Psoas muscle (tissue), 8 donors: ENCODE data around the gene MAGEC1. TPM values are rescaled to one million over a fixed set of nuclear protein-coding genes. Genes with fewer than 3 reads are reported as not detected.

ENCODE experiments used
- ATAC-seq, 4 donors: fragments of 200-7000 bp; cut with Tn5 transposase; one replicate each; pipeline ENCODE4 v1.9.1; 2020; ENCODE audit warnings: moderate library complexity in 3 of 4, mild to moderate bottlenecking in 2 of 4
- DNase-seq, 2 donors: peaks; one replicate each; pipeline ENCODE4 v3.0.0-alpha.2; 2020
- H3K27ac ChIP-seq: fragments of 200-600 bp; one replicate; pipeline ENCODE4 v1.8.0; 2022
- H3K27me3 ChIP-seq, 3 donors: fragments of 200-600 bp in 1 of 3; one replicate each; pipeline versions ENCODE4 v1.6.1 to v1.8.0; 2013 to 2022; ENCODE audit warnings: low read length in 2 of 3, mild to moderate bottlenecking in 2 of 3, moderate library complexity in 1 of 3; ENCODE audit not compliant: insufficient read depth in 3 of 3
- H3K36me3 ChIP-seq, 2 donors: fragments of 200-600 bp in 1 of 2; one replicate each; pipeline versions ENCODE4 v1.6.1 to v1.8.0; 2013 to 2022; ENCODE audit warnings: low read depth in 1 of 2, mild to moderate bottlenecking in 1 of 2, moderate library complexity in 1 of 2; ENCODE audit not compliant: insufficient read depth in 1 of 2
- H3K4me1 ChIP-seq: fragments of 200-600 bp; one replicate; pipeline ENCODE4 v1.8.0; 2022
- H3K4me3 ChIP-seq: fragments of 200-600 bp; one replicate; pipeline ENCODE4 v1.8.0; 2022; ENCODE audit warnings: mild to moderate bottlenecking
- H3K9me3 ChIP-seq: fragments of 200-600 bp; one replicate; pipeline ENCODE4 v1.8.0; 2022
- WGBS, 3 donors: extraction: QIAGEN DNeasy Blood & Tissue Kit; methylation state at CpG; one replicate each; pipeline versions ENCODE4 v1.1.6 to v1.1.7; 2013; 5-methylcytosine and 5-hydroxymethylcytosine counted together
- intact Hi-C, 2 donors: fragments of 100-400 bp; cut with DNase I; formaldehyde crosslinking; loops; one replicate each; pipeline versions ENCODE4 v1.11.0 to v1.14.2; 2022
- polyA plus RNA-seq, 3 donors: library from polyadenylated mRNA; stranded (reverse); fragments of 200-250 nt; gene quantifications; one replicate each; pipeline ENCODE4 v1.2.3, GENCODE V29; 2013
- total RNA-seq, 4 donors: library from RNA; stranded (reverse); fragmentation: NEBNext Ultra II Directional in 2 of 4; extraction: Animal tissue kit (Norgen Biotek cat#: 25700) in 2 of 4; gene quantifications; one replicate each; pipeline versions ENCODE4 v1.2.1 to v1.2.4, GENCODE V29; 2021 to 2023
- TF ChIP-seq, protein P1 (sequence below): fragments of 200-600 bp; IDR thresholded peaks from one replicate; pipeline ENCODE4 v1.8.0; 2022; ENCODE audit warnings: antibody characterized with exemption
- donor health status: healthy with polysubstance abuse.
- donor health status: DM: no; HTN: no; CAD: no; lungs with moderate emphysema.
- donor health status: Bipolar disorder and iron deficiency.
- donor health status: healthy.
- donor health status: DM: yes; HTN: yes; CAD: no.
- donor health status: DM: no; HTN: no; CAD: no.
- donor health status: DM: no; HTN: no; CAD: no.
- donor health status: DM: yes; HTN: yes; CAD: no.

Gene MAGEC1
- total and polyA plus RNA-seq, 7 donors = not detected

DNA sequence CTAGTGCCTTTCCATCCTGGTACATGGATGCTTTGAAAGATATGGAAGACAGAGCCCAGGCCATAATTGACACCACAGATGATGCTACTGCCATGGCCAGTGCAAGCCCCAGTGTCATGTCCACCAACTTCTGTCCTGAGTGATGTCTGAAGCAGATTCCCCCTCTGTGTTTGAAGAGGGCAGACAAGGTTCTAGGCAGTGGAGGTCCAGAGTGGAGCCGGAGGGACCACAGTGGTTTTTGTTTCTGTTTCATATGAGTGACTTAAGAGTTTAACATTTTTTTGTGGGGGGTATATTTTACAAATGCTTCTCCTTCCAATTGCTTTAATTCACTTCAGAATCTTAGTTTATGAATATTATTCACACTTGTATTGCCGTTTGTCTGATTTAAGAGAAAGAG, 6.0 kb upstream of the MAGEC1 start:
- no peak for ATAC-seq
- no peaks in the 10 kb centered on the region for H3K27me3 ChIP-seq
- TF ChIP-seq, protein P1, sequence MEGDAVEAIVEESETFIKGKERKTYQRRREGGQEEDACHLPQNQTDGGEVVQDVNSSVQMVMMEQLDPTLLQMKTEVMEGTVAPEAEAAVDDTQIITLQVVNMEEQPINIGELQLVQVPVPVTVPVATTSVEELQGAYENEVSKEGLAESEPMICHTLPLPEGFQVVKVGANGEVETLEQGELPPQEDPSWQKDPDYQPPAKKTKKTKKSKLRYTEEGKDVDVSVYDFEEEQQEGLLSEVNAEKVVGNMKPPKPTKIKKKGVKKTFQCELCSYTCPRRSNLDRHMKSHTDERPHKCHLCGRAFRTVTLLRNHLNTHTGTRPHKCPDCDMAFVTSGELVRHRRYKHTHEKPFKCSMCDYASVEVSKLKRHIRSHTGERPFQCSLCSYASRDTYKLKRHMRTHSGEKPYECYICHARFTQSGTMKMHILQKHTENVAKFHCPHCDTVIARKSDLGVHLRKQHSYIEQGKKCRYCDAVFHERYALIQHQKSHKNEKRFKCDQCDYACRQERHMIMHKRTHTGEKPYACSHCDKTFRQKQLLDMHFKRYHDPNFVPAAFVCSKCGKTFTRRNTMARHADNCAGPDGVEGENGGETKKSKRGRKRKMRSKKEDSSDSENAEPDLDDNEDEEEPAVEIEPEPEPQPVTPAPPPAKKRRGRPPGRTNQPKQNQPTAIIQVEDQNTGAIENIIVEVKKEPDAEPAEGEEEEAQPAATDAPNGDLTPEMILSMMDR = no peak
- H3K36me3 ChIP-seq = no peaks in the 10 kb centered on the region
- DNase-seq = no peak
- H3K4me3 ChIP-seq = no peak overlapping the region
- 89 to 94% (median 91%) methylated on average over 2 of the region's 2 CpGs for WGBS, 3 donors
- H3K9me3 ChIP-seq = no peaks in the 10 kb centered on the region
- no peak overlapping the region for H3K27ac ChIP-seq
- intact Hi-C loops = no loop called here
- no peaks in the 10 kb centered on the region for H3K4me1 ChIP-seq

DNA sequence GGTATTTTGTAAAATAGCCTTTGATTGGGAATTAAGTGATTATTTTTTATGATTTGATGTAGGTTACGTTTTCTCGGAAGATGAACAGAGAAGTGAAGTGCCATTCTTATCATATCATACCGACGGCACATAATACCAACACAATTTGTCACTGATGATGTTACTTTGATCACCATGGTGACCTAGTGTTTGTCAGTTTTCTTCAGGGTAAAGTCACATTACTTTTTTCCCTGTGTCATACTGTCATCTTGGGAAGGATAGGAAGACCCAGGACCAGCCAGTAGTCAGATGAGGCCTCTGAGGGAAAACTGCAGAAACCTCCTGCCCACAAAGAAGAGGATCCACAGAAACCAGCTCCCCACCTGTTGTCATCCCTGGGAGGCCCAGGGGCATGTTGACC, 1.3 kb upstream of the MAGEC1 start:
- Histone ChIP-seq H3K9me3 (no peaks in the 10 kb centered on the region), H3K27ac (no peak overlapping the region), H3K4me1 (no peaks in the 10 kb centered on the region), H3K4me3 (no peak overlapping the region), H3K27me3 (no peaks in the 10 kb centered on the region), H3K36me3 (no peaks in the 10 kb centered on the region)
- DNase-seq = no peak
- TF ChIP-seq, protein P1 = no peak
- 63 to 92% (median 86%) methylated on average over 4 of the region's 4 CpGs for whole genome bisulfite sequencing, 3 donors
- intact Hi-C loops = no loop called here
- ATAC-seq = no peak

- no peak overlapping the region for H3K27ac ChIP-seq
- 76 to 79% (median 79%) methylated on average over 4 to 6 of the region's 6 CpGs for WGBS, 3 donors
- H3K9me3 ChIP-seq = no peaks in the 10 kb centered on the region
- H3K4me3 ChIP-seq = no peak overlapping the region
- TF ChIP-seq, protein P1 = no peak
- DNase-seq (no peak), ATAC-seq (no peak)
- no peaks in the 10 kb centered on the region for H3K27me3 ChIP-seq
- H3K36me3 ChIP-seq = no peaks in the 10 kb centered on the region
- H3K4me1 ChIP-seq = no peaks in the 10 kb centered on the region
- intact Hi-C loops = no loop called here
Measured at GRCh38 chrX:141904262-141904661, 568 bp downstream of the MAGEC1 start.

GRCh38 chrX:141917801-141918200, 14.1 kb downstream of the MAGEC1 start:
- H3K27me3 ChIP-seq = no peaks in the 10 kb centered on the region
- TF ChIP-seq, protein P1 = no peak
- ATAC-seq (no peak), DNase-seq (no peak)
- no peaks in the 10 kb centered on the region for H3K9me3 ChIP-seq
- no peak overlapping the region for H3K4me3 ChIP-seq
- no peak overlapping the region for H3K27ac ChIP-seq
- H3K4me1 ChIP-seq = no peaks in the 10 kb centered on the region
- intact Hi-C loops = no loop called here
- 59 to 81% (median 66%) methylated on average over 3 of the region's 3 CpGs for WGBS, 3 donors
- H3K36me3 ChIP-seq = no peaks in the 10 kb centered on the region

- Histone ChIP-seq H3K27ac (no peak overlapping the region), H3K4me1 (no peaks in the 10 kb centered on the region), H3K36me3 (no peaks in the 10 kb centered on the region), H3K4me3 (no peak overlapping the region), H3K27me3 (no peaks in the 10 kb centered on the region), H3K9me3 (no peaks in the 10 kb centered on the region)
- no peak for DNase-seq
- no peak for ATAC-seq
- WGBS, 3 donors = 74 to 80% (median 75%) methylated on average over 2 of the region's 2 CpGs
- intact Hi-C loops = no loop called here
- TF ChIP-seq, protein P1 = no peak
Measured at GRCh38 chrX:141924293-141924692, 20.6 kb downstream of the MAGEC1 start.
